ENCODE data around the gene CMTM8.
A peak's percentile ranks its signal among the peaks of the same experiment; 100 is the strongest.

CMTM8 gene

GRCh38 chr3:32326795-32327194 is 88.3 kb downstream of the CMTM8 start:
- H4K8ac ChIP-seq (ENCODE audit: low read length), result no peak overlapping the region
- H2AK5ac ChIP-seq (ENCODE audit: low read length, severe bottlenecking), result no peak overlapping the region
- H4K91ac ChIP-seq (ENCODE audit: low read length), result no peak overlapping the region
- H2BK5ac ChIP-seq (ENCODE audit: low read depth, low read length, poor library complexity, severe bottlenecking), result no peak overlapping the region
- no peak for DNase-seq
- no peak overlapping the region for H3K9ac ChIP-seq (ENCODE audit: low read length)
- H3K14ac ChIP-seq (ENCODE audit: low read length in 2 of 2), result no peak overlapping the region
- no peak overlapping the region for H2BK12ac ChIP-seq (ENCODE audit: low read length in 2 of 2)
- no peak overlapping the region for H3K23ac ChIP-seq (ENCODE audit: low read length in 2 of 2)
- H3K79me1 ChIP-seq (replicated peaks; ENCODE audit: low read length, poor library complexity, severe bottlenecking), result peaks cover 5% of the 10 kb centered on the region
- H3K18ac ChIP-seq (ENCODE audit: low read depth in 1 of 2, low read length in 2 of 2), result no peak overlapping the region
- no peak overlapping the region for H2AFZ ChIP-seq (ENCODE audit: low read depth, low read length)
- H3K4ac ChIP-seq (ENCODE audit: low read depth in 1 of 2, low read length in 2 of 2), result no peak overlapping the region
- no peak overlapping the region for H3K27ac ChIP-seq (ENCODE audit: low read length, poor library complexity, severe bottlenecking)
- H2BK15ac ChIP-seq (ENCODE audit: low read depth, poor library complexity, severe bottlenecking), result no peak overlapping the region
- no peak overlapping the region for H3K4me3 ChIP-seq (ENCODE audit: insufficient read depth in 1 of 2, low read depth in 1 of 2, low read length in 2 of 2)
- H3K27me3 ChIP-seq (ENCODE audit: control insufficient read depth in 1 of 2, insufficient read depth in 1 of 2, low read length in 2 of 2), result no peaks in the 10 kb centered on the region
- H3K4me1 ChIP-seq (ENCODE audit: control insufficient read depth, insufficient read depth, low read depth, low read length), result peaks cover 4% of the 10 kb centered on the region
- no peak overlapping the region for H2BK120ac ChIP-seq (ENCODE audit: low read depth, low read length)
- H3K4me2 ChIP-seq (ENCODE audit: low read length, poor library complexity, severe bottlenecking), result no peak overlapping the region
- H3K36me3 ChIP-seq (ENCODE audit: control insufficient read depth in 1 of 2, insufficient read depth in 2 of 2, low read depth in 1 of 2, low read length in 2 of 2), result no peaks in the 10 kb centered on the region
- no peaks in the 10 kb centered on the region for H3K9me3 ChIP-seq (ENCODE audit: control insufficient read depth, low read length)
- 60% methylated on average over 2 of the region's 2 CpGs for WGBS

DNA sequence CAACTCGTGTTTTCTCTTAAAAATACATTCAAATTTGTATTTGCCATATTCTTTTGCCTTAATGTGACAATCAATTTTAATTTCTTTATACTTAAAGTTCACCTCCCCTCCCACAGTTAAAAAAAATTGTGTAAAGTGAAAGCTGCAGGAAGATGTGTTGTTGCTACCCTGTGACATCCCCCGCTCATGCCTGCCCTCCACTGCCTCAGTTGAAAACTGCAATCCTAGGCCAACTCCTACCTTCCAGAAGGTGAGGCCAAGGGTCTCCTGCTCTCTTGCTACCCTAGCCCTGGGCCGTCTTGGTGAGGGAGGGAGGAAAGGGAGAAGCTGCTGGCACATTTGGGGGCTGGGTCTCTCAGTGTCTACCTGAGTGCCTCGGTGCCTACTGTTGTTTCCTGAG is 96.2 kb downstream of the CMTM8 start:
- H3K27me3 ChIP-seq (ENCODE audit: control insufficient read depth in 1 of 2, insufficient read depth in 1 of 2, low read length in 2 of 2), result peaks cover 0 to 20% of the 10 kb centered on the region in 2 experiments
- H2BK120ac ChIP-seq (ENCODE audit: low read depth, low read length), result no peak overlapping the region
- no peak overlapping the region for H2AFZ ChIP-seq (ENCODE audit: low read depth, low read length)
- 64% methylated on average over 2 of the region's 4 CpGs for WGBS
- peaks cover 4% of the 10 kb centered on the region for H3K79me1 ChIP-seq (replicated peaks; ENCODE audit: low read length, poor library complexity, severe bottlenecking)
- no peak overlapping the region for H2BK15ac ChIP-seq (ENCODE audit: low read depth, poor library complexity, severe bottlenecking)
- no peak overlapping the region for H3K4ac ChIP-seq (ENCODE audit: low read depth in 1 of 2, low read length in 2 of 2)
- no peak overlapping the region for H3K14ac ChIP-seq (ENCODE audit: low read length in 2 of 2)
- no peak overlapping the region for H2BK12ac ChIP-seq (ENCODE audit: low read length in 2 of 2)
- no peak overlapping the region for H3K27ac ChIP-seq (ENCODE audit: low read length, poor library complexity, severe bottlenecking)
- no peak overlapping the region for H3K9ac ChIP-seq (ENCODE audit: low read length)
- no peak overlapping the region for H2BK5ac ChIP-seq (ENCODE audit: low read depth, low read length, poor library complexity, severe bottlenecking)
- H3K23ac ChIP-seq (ENCODE audit: low read length in 2 of 2), result no peak overlapping the region
- no peak overlapping the region for H3K4me2 ChIP-seq (ENCODE audit: low read length, poor library complexity, severe bottlenecking)
- H3K4me3 ChIP-seq (ENCODE audit: insufficient read depth in 1 of 2, low read depth in 1 of 2, low read length in 2 of 2), result no peak overlapping the region
- peaks cover 8% of the 10 kb centered on the region for H3K4me1 ChIP-seq (ENCODE audit: control insufficient read depth, insufficient read depth, low read depth, low read length)
- H3K18ac ChIP-seq (ENCODE audit: low read depth in 1 of 2, low read length in 2 of 2), result no peak overlapping the region
- no peaks in the 10 kb centered on the region for H3K9me3 ChIP-seq (ENCODE audit: control insufficient read depth, low read length)
- no peak overlapping the region for H4K91ac ChIP-seq (ENCODE audit: low read length)
- no peak for DNase-seq
- no peaks in the 10 kb centered on the region for H3K36me3 ChIP-seq (ENCODE audit: control insufficient read depth in 1 of 2, insufficient read depth in 2 of 2, low read depth in 1 of 2, low read length in 2 of 2)
- H4K8ac ChIP-seq (ENCODE audit: low read length), result no peak overlapping the region
- no peak overlapping the region for H2AK5ac ChIP-seq (ENCODE audit: low read length, severe bottlenecking)

DNA sequence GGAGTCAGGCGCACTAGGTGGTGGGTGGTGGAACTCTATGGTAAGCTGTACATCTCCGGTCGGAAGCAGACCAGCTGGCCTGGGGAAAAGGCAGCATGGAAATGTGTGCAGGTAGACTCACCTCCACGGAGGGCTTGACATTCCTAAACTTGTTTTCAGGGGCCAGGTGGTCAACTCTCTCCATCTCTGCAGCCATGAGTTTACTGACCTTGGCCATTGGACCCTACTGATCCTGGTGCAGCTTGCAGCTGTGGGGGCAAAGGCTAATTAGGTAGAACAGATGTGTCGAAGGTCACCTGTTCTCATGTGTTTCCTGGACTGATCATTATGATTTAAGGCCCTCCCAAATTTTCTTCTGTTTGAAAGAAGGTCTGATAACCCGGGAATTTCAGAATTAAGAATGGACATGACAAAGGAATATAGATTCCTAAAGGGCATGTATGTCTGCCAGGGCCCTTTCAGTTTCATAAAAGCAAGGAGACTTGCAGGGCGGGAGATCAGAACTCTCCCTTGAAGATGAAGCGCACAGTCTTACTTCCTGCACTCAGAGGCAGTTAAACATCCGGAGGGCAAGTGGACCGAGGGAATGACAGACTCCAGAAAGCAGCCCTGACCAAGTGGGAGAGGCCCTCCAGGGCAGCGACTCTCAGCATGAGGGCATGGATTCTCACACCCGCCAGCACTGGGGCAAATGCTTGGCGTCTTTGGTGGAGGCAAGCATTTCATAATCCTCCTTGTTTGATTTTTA is 97.1 kb downstream of the CMTM8 start:
- Histone ChIP-seq H2BK12ac (ENCODE audit: low read length in 2 of 2) (peak overlapping the region in 1 of 2 experiments; percentile 13), H3K79me1 (replicated peaks; ENCODE audit: low read length, poor library complexity, severe bottlenecking) (peaks cover 4% of the 10 kb centered on the region), H2AFZ (ENCODE audit: low read depth, low read length) (no peak overlapping the region), H3K4me3 (ENCODE audit: insufficient read depth in 1 of 2, low read depth in 1 of 2, low read length in 2 of 2) (no peak overlapping the region), H3K4me2 (ENCODE audit: low read length, poor library complexity, severe bottlenecking) (no peak overlapping the region), H3K4me1 (ENCODE audit: control insufficient read depth, insufficient read depth, low read depth, low read length) (peaks cover 8% of the 10 kb centered on the region), H2BK15ac (ENCODE audit: low read depth, poor library complexity, severe bottlenecking) (no peak overlapping the region), H3K9ac (ENCODE audit: low read length) (no peak overlapping the region), H3K36me3 (ENCODE audit: control insufficient read depth in 1 of 2, insufficient read depth in 2 of 2, low read depth in 1 of 2, low read length in 2 of 2) (no peaks in the 10 kb centered on the region), H3K9me3 (ENCODE audit: control insufficient read depth, low read length) (no peaks in the 10 kb centered on the region), H3K27me3 (ENCODE audit: control insufficient read depth in 1 of 2, insufficient read depth in 1 of 2, low read length in 2 of 2) (peaks cover 0 to 20% of the 10 kb centered on the region in 2 experiments), H3K23ac (ENCODE audit: low read length in 2 of 2) (no peak overlapping the region), H4K91ac (ENCODE audit: low read length) (no peak overlapping the region), H2AK5ac (ENCODE audit: low read length, severe bottlenecking) (no peak overlapping the region), H2BK5ac (ENCODE audit: low read depth, low read length, poor library complexity, severe bottlenecking) (no peak overlapping the region), H3K14ac (ENCODE audit: low read length in 2 of 2) (no peak overlapping the region), H3K27ac (ENCODE audit: low read length, poor library complexity, severe bottlenecking) (no peak overlapping the region), H3K18ac (ENCODE audit: low read depth in 1 of 2, low read length in 2 of 2) (peak overlapping the region in 1 of 2 experiments; percentile 18), H3K4ac (ENCODE audit: low read depth in 1 of 2, low read length in 2 of 2) (no peak overlapping the region), H2BK120ac (ENCODE audit: low read depth, low read length) (no peak overlapping the region), H4K8ac (ENCODE audit: low read length) (no peak overlapping the region)
- peak; percentile 11 for DNase-seq
- 53% methylated on average over 13 of the region's 13 CpGs for WGBS

- H3K9me3 ChIP-seq (ENCODE audit: control insufficient read depth, low read length), result no peaks in the 10 kb centered on the region
- no peak overlapping the region for H2BK15ac ChIP-seq (ENCODE audit: low read depth, poor library complexity, severe bottlenecking)
- H2BK12ac ChIP-seq (ENCODE audit: low read length in 2 of 2), result no peak overlapping the region
- H4K8ac ChIP-seq (ENCODE audit: low read length), result no peak overlapping the region
- peaks cover 4% of the 10 kb centered on the region for H3K79me1 ChIP-seq (replicated peaks; ENCODE audit: low read length, poor library complexity, severe bottlenecking)
- peaks cover 8% of the 10 kb centered on the region for H3K4me1 ChIP-seq (ENCODE audit: control insufficient read depth, insufficient read depth, low read depth, low read length)
- WGBS, result 59% methylated on average over 2 of the region's 2 CpGs
- H2BK5ac ChIP-seq (ENCODE audit: low read depth, low read length, poor library complexity, severe bottlenecking), result no peak overlapping the region
- no peak overlapping the region for H3K9ac ChIP-seq (ENCODE audit: low read length)
- H3K14ac ChIP-seq (ENCODE audit: low read length in 2 of 2), result no peak overlapping the region
- H3K4me2 ChIP-seq (ENCODE audit: low read length, poor library complexity, severe bottlenecking), result no peak overlapping the region
- no peak overlapping the region for H4K91ac ChIP-seq (ENCODE audit: low read length)
- H3K36me3 ChIP-seq (ENCODE audit: control insufficient read depth in 1 of 2, insufficient read depth in 2 of 2, low read depth in 1 of 2, low read length in 2 of 2), result no peaks in the 10 kb centered on the region
- no peak overlapping the region for H3K4ac ChIP-seq (ENCODE audit: low read depth in 1 of 2, low read length in 2 of 2)
- H2AFZ ChIP-seq (ENCODE audit: low read depth, low read length), result no peak overlapping the region
- DNase-seq, result no peak
- peak overlapping the region; percentile 53 for H2AK5ac ChIP-seq (ENCODE audit: low read length, severe bottlenecking)
- no peak overlapping the region for H3K27ac ChIP-seq (ENCODE audit: low read length, poor library complexity, severe bottlenecking)
- H3K27me3 ChIP-seq (ENCODE audit: control insufficient read depth in 1 of 2, insufficient read depth in 1 of 2, low read length in 2 of 2), result peaks cover 0 to 20% of the 10 kb centered on the region in 2 experiments
- no peak overlapping the region for H3K4me3 ChIP-seq (ENCODE audit: insufficient read depth in 1 of 2, low read depth in 1 of 2, low read length in 2 of 2)
- no peak overlapping the region for H2BK120ac ChIP-seq (ENCODE audit: low read depth, low read length)
- H3K23ac ChIP-seq (ENCODE audit: low read length in 2 of 2), result no peak overlapping the region
- no peak overlapping the region for H3K18ac ChIP-seq (ENCODE audit: low read depth in 1 of 2, low read length in 2 of 2)
These were observed 97.6 kb downstream of the CMTM8 start for GRCh38 chr3:32336113-32336498.
